ENCODE measurements around the gene SCAMP2. TPM values are rescaled to one million over a fixed set of nuclear protein-coding genes. Genes with fewer than 3 reads are reported as not detected.

Gene SCAMP2
- total RNA-seq, 1 experiment from 2014 or later, result 94.4 TPM

DNA sequence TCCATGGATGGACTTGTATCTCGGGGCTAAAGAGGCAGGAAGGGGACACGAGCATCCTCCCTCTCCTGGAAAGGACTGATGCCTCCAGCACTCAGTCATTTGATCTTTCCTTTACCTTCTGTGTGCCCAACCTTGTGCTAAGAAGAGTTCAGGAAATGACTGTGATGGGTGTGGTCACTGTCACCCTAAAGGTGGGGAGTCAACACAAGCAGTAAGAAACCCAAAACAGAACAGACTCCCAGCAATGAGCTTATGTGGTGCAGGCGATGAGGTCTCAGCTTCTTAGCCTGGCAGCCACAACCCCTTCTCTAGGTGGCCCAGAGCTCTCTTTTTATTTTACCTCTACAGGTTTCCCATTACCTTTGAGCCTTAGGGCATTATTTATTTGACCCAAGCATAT lies 20.5 kb upstream of the SCAMP2 start:
- POLR2A ChIA-PET (ENCODE audit: low non-redundant PET), result interaction anchor here (0.6 to 0.7 kb wide), 2 partner anchors 97 to 643 kb away, joined by 3 read pairs; no protein-coding TSS in a partner anchor
- DNase-seq (ENCODE audit: low spot score), result no peak
- intact Hi-C loops (cut with micrococcal nuclease; ENCODE audit: unreplicated experiment), result no loop called here
- Histone ChIP-seq H3K27me3 (replicated peaks; ENCODE audit: insufficient read depth, low read depth, low read length, poor library complexity) (no peaks in the 10 kb centered on the region), H3K27ac (ENCODE audit: low read depth, low read length, poor library complexity, severe bottlenecking) (no peak overlapping the region), H3K4me3 (ENCODE audit: low read depth, low read length, poor library complexity, severe bottlenecking) (no peak overlapping the region), H3K9me3 (ENCODE audit: low read depth, low read length, poor library complexity, severe bottlenecking) (no peaks in the 10 kb centered on the region), H3K4me1 (ENCODE audit: insufficient read depth, low read length, poor library complexity, severe bottlenecking) (no peaks in the 10 kb centered on the region), H3K36me3 (ENCODE audit: insufficient read depth, low read length, poor library complexity, severe bottlenecking) (peaks cover 36% of the 10 kb centered on the region)
- no peak for TF ChIP-seq EZH2 (IDR thresholded peaks at IDR 0.05; ENCODE audit: borderline replicate concordance, low read depth, low read length, poor library complexity, severe bottlenecking)
- TF ChIP-seq, protein P1, sequence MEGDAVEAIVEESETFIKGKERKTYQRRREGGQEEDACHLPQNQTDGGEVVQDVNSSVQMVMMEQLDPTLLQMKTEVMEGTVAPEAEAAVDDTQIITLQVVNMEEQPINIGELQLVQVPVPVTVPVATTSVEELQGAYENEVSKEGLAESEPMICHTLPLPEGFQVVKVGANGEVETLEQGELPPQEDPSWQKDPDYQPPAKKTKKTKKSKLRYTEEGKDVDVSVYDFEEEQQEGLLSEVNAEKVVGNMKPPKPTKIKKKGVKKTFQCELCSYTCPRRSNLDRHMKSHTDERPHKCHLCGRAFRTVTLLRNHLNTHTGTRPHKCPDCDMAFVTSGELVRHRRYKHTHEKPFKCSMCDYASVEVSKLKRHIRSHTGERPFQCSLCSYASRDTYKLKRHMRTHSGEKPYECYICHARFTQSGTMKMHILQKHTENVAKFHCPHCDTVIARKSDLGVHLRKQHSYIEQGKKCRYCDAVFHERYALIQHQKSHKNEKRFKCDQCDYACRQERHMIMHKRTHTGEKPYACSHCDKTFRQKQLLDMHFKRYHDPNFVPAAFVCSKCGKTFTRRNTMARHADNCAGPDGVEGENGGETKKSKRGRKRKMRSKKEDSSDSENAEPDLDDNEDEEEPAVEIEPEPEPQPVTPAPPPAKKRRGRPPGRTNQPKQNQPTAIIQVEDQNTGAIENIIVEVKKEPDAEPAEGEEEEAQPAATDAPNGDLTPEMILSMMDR (conservative IDR thresholded peaks at IDR 0.05; ENCODE audit: low read depth, low read length), result no peak
- CTCF ChIA-PET, result no interaction called here
- BruUV-seq (replicated peaks), result no TSS peak

DNA sequence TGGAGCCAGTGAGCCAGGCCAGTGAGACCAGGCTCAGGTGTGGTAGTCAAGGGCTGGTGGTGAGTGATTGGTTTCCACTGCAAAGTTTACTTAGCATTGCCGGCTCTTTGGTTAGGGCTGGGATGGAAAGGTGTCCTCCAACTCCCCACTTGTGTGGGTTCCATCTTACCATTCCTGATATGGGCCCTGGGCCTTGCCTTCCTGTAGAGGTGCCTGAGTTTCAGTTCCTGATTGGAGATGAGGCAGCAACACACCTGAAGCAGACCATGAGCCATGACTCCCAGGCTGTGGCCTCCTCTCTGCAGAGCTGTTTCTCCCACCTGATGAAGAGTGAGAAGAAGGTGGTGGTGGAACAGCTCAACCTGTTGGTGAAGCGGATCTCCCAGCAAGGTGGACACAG lies 19.8 kb upstream of the SCAMP2 start:
- BruUV-seq (replicated peaks), result no TSS peak
- CTCF ChIA-PET, result no interaction called here
- POLR2A ChIA-PET (ENCODE audit: low non-redundant PET), result no interaction called here
- no peak overlapping the region for H3K27ac ChIP-seq (ENCODE audit: low read depth, low read length, poor library complexity, severe bottlenecking)
- H3K9me3 ChIP-seq (ENCODE audit: low read depth, low read length, poor library complexity, severe bottlenecking), result no peaks in the 10 kb centered on the region
- TF ChIP-seq, protein P1 (conservative IDR thresholded peaks at IDR 0.05; ENCODE audit: low read depth, low read length), result no peak
- H3K27me3 ChIP-seq (replicated peaks; ENCODE audit: insufficient read depth, low read depth, low read length, poor library complexity), result no peaks in the 10 kb centered on the region
- DNase-seq (ENCODE audit: low spot score), result no peak
- H3K36me3 ChIP-seq (ENCODE audit: insufficient read depth, low read length, poor library complexity, severe bottlenecking), result peaks cover 35% of the 10 kb centered on the region
- intact Hi-C loops (cut with micrococcal nuclease; ENCODE audit: unreplicated experiment), result no loop called here
- no peaks in the 10 kb centered on the region for H3K4me1 ChIP-seq (ENCODE audit: insufficient read depth, low read length, poor library complexity, severe bottlenecking)
- no peak overlapping the region for H3K4me3 ChIP-seq (ENCODE audit: low read depth, low read length, poor library complexity, severe bottlenecking)

DNA sequence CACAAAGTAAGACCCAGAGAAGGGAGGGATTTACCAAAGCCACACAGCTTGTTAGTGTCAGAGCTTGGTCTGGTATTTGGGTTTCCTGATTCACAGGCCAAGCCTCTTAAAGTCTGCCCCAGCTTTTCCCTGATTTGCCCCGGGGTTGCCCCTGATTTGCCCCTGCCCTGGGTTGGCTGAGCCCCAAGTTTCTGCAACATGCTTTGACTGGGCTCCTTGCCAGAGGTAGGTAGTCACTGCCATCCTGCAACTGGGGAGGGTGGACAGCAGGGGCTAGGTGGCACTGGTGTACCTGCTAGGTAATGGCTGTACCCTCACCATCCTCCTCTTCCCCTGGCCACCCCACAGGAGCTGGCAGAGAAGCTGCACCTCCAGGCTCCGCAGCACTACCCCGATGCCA lies 19.1 kb upstream of the SCAMP2 start:
- H3K4me3 ChIP-seq (ENCODE audit: low read depth, low read length, poor library complexity, severe bottlenecking), result no peak overlapping the region
- no TSS peak for BruUV-seq (replicated peaks)
- TF ChIP-seq EZH2 (IDR thresholded peaks at IDR 0.05; ENCODE audit: borderline replicate concordance, low read depth, low read length, poor library complexity, severe bottlenecking), result no peak
- TF ChIP-seq, protein P1 (conservative IDR thresholded peaks at IDR 0.05; ENCODE audit: low read depth, low read length), result no peak
- no peaks in the 10 kb centered on the region for H3K9me3 ChIP-seq (ENCODE audit: low read depth, low read length, poor library complexity, severe bottlenecking)
- no peak overlapping the region for H3K27ac ChIP-seq (ENCODE audit: low read depth, low read length, poor library complexity, severe bottlenecking)
- intact Hi-C loops (cut with micrococcal nuclease; ENCODE audit: unreplicated experiment), result no loop called here
- ChIA-PET POLR2A (ENCODE audit: low non-redundant PET) (no interaction called here), CTCF (interaction anchor here (1.3 kb wide), 1 partner anchor 9 kb away, joined by 4 read pairs; no protein-coding TSS in a partner anchor)
- no peaks in the 10 kb centered on the region for H3K27me3 ChIP-seq (replicated peaks; ENCODE audit: insufficient read depth, low read depth, low read length, poor library complexity)
- H3K4me1 ChIP-seq (ENCODE audit: insufficient read depth, low read length, poor library complexity, severe bottlenecking), result no peaks in the 10 kb centered on the region
- DNase-seq (ENCODE audit: low spot score), result no peak
- peaks cover 29% of the 10 kb centered on the region for H3K36me3 ChIP-seq (ENCODE audit: insufficient read depth, low read length, poor library complexity, severe bottlenecking)
